ENCODE results near the gene KRCC1. TPM values are rescaled to one million over a fixed set of nuclear protein-coding genes. Genes with fewer than 3 reads are reported as not detected.

Gene KRCC1
- polyA plus RNA-seq, 3 donors, result 10.8 to 31.6 (median 24.7) TPM

DNA sequence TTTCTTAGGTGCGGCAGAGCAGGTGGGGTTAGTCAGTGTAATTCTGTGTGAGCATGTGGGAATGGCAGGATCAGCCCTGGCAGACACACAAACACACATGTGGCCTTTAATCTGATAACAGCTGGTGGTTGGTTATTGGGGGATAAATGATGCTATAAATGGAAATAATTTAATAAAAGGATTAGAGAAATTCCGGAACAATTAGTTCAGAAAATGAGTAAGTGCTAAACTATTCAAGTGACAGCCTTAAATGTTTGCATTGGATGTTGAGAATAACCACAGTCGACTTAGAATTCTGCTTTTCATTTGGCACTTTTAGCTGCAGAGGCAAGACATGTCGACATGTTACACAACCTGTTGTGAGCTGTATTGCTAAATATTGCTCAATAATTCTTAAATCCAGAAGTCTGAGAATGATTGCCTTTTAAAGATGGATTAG, 19.3 kb upstream of the KRCC1 start:
- Histone ChIP-seq H3K79me2 (ENCODE audit: insufficient read depth, low read length) (no peaks in the 10 kb centered on the region), H3K9ac (ENCODE audit: insufficient read depth, low read length, poor library complexity, severe bottlenecking) (no peak overlapping the region), H3K27me3 (ENCODE audit: control insufficient read depth in 2 of 2, insufficient read depth in 2 of 2, low read length in 2 of 2) (no peaks in the 10 kb centered on the region), H3K27ac (ENCODE audit: low read depth in 1 of 2, low read length in 2 of 2) (peak overlapping the region in 1 of 2 donors; percentile 63), H3K4me3 (replicated peaks in 1 of 3; ENCODE audit: low read depth in 2 of 3, low read length in 3 of 3) (no peak overlapping the region), H3K4me1 (ENCODE audit: control insufficient read depth in 1 of 2, insufficient read depth in 2 of 2, low read length in 2 of 2) (peaks cover 10 to 11% of the 10 kb centered on the region in 2 donors), H2AFZ (ENCODE audit: insufficient read depth, low read depth, low read length, poor library complexity, severe bottlenecking) (peak overlapping the region; percentile 19), H3K4me2 (replicated peaks; ENCODE audit: extremely low read depth, low read length, poor library complexity, severe bottlenecking) (no peak overlapping the region), H4K20me1 (ENCODE audit: insufficient read depth, low read length) (no peaks in the 10 kb centered on the region), H3K9me3 (replicated peaks in 1 of 2; ENCODE audit: control insufficient read depth in 1 of 2, insufficient read depth in 1 of 2, low read length in 2 of 2) (no peaks in the 10 kb centered on the region), H3K36me3 (replicated peaks in 1 of 2; ENCODE audit: control insufficient read depth in 1 of 2, insufficient read depth in 2 of 2, low read length in 2 of 2) (no peaks in the 10 kb centered on the region)
- peak overlapping the region; percentile 48 to 88 (median 77) for H3K27ac Mint-ChIP-seq
- DNase-seq, result peak; percentile 41 to 63 (median 54)
- intact Hi-C loops (cut with micrococcal nuclease), result no loop called here
- no peak overlapping the region for H3K4me3 Mint-ChIP-seq
- WGBS (ENCODE audit: insufficient coverage), result 58% methylated on average over 3 of the region's 4 CpGs
- H3K4me1 Mint-ChIP-seq, result peaks cover 15% of the 10 kb centered on the region
- peaks cover 0 to 2% (median 0%) of the 10 kb centered on the region in 7 donors for H3K9me3 Mint-ChIP-seq
- H3K27me3 Mint-ChIP-seq (ENCODE audit: low read depth in 3 of 3), result no peaks in the 10 kb centered on the region
- no peak for TF ChIP-seq CTCF (IDR thresholded peaks at IDR 0.05)
- no peaks in the 10 kb centered on the region for H3K36me3 Mint-ChIP-seq

DNA sequence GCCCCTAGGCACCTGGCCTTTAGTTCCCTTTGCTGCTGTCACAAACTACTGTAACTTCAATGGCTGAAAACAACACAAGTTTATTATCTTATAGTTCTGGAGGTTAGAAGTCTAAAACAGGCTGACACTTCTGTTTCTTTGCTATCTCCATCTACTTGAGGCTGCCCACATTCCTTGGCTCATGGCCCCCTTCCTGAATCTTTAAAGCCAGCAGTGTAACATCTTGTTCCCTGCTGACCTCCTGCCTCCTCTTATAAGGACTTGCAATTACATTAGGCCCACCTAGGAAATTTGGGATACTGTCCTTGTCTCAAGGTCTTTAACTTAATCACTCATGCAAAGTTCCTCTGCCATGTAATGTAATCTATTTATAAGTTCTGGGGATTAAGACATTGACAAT, 18.6 kb upstream of the KRCC1 start:
- Mint-ChIP-seq H3K4me3 (no peak overlapping the region), H3K4me1 (peaks cover 15% of the 10 kb centered on the region), H3K9me3 (peaks cover 0 to 2% (median 0%) of the 10 kb centered on the region in 7 donors), H3K36me3 (no peaks in the 10 kb centered on the region), H3K27me3 (ENCODE audit: low read depth in 3 of 3) (peaks cover 0 to 1% (median 0%) of the 10 kb centered on the region in 3 donors), H3K27ac (peak overlapping the region in 2 of 7 donors; percentile 48 to 74)
- TF ChIP-seq CTCF (IDR thresholded peaks at IDR 0.05), result no peak
- Histone ChIP-seq H3K4me3 (replicated peaks in 1 of 3; ENCODE audit: low read depth in 2 of 3, low read length in 3 of 3) (no peak overlapping the region), H3K9ac (ENCODE audit: insufficient read depth, low read length, poor library complexity, severe bottlenecking) (no peak overlapping the region), H3K4me1 (ENCODE audit: control insufficient read depth in 1 of 2, insufficient read depth in 2 of 2, low read length in 2 of 2) (peaks cover 10 to 11% of the 10 kb centered on the region in 2 donors), H3K27ac (ENCODE audit: low read depth in 1 of 2, low read length in 2 of 2) (peak overlapping the region in 1 of 2 donors; percentile 63), H2AFZ (ENCODE audit: insufficient read depth, low read depth, low read length, poor library complexity, severe bottlenecking) (peak overlapping the region; percentile 55), H3K27me3 (ENCODE audit: control insufficient read depth in 2 of 2, insufficient read depth in 2 of 2, low read length in 2 of 2) (no peaks in the 10 kb centered on the region), H3K9me3 (replicated peaks in 1 of 2; ENCODE audit: control insufficient read depth in 1 of 2, insufficient read depth in 1 of 2, low read length in 2 of 2) (no peaks in the 10 kb centered on the region), H3K79me2 (ENCODE audit: insufficient read depth, low read length) (no peaks in the 10 kb centered on the region), H3K36me3 (replicated peaks in 1 of 2; ENCODE audit: control insufficient read depth in 1 of 2, insufficient read depth in 2 of 2, low read length in 2 of 2) (no peaks in the 10 kb centered on the region), H4K20me1 (ENCODE audit: insufficient read depth, low read length) (no peaks in the 10 kb centered on the region), H3K4me2 (replicated peaks; ENCODE audit: extremely low read depth, low read length, poor library complexity, severe bottlenecking) (no peak overlapping the region)
- intact Hi-C loops (cut with micrococcal nuclease), result no loop called here
- no peak for DNase-seq
